Spleen (tissue), 11 donors: ENCODE results near the gene NKAIN2. TPM values are rescaled to one million over a fixed set of nuclear protein-coding genes. Genes with fewer than 3 reads are reported as not detected.

Source experiments
- DNase-seq: peaks from one replicate; pipeline ENCODE4 v3.0.0-alpha.2; 2020
- H3K27ac ChIP-seq, 8 donors: fragments of 200-600 bp; sonication (generic) in 7 of 8; 1 replicate in 4 of 8; 2 replicates in 4 of 8; pipeline versions ENCODE4 v1.5.0 to v1.8.0; 2016 to 2021; ENCODE audit warnings: inconsistent platforms in 4 of 8, mild to moderate bottlenecking in 4 of 8, moderate library complexity in 1 of 8
- H3K27me3 ChIP-seq, 7 donors: fragments of 200-600 bp; sonication (generic) in 6 of 7; replicated peaks in 1 of 7; 1 replicate in 4 of 7; 2 replicates in 3 of 7; pipeline versions ENCODE4 v1.5.0 to v1.8.0; 2016 to 2021; ENCODE audit warnings: inconsistent platforms in 3 of 7, mild to moderate bottlenecking in 1 of 7
- H3K36me3 ChIP-seq, 6 donors: fragments of 200-600 bp; sonication (generic) in 5 of 6; 1 replicate in 4 of 6; 2 replicates in 2 of 6; pipeline versions ENCODE4 v1.5.0 to v1.8.0; 2016 to 2021; ENCODE audit warnings: inconsistent platforms in 2 of 6
- H3K4me1 ChIP-seq, 6 donors: fragments of 200-600 bp; sonication (generic) in 5 of 6; 1 replicate in 3 of 6; 2 replicates in 3 of 6; pipeline versions ENCODE4 v1.5.0 to v1.8.0; 2016 to 2021; ENCODE audit warnings: inconsistent platforms in 3 of 6
- H3K4me3 ChIP-seq, 8 donors: fragments of 200-600 bp; sonication (generic) in 7 of 8; 1 replicate in 4 of 8; 2 replicates in 4 of 8; pipeline versions ENCODE4 v1.5.0 to v1.8.0; 2016 to 2021; ENCODE audit warnings: inconsistent platforms in 4 of 8, mild to moderate bottlenecking in 4 of 8, moderate library complexity in 2 of 8
- H3K9me3 ChIP-seq, 8 donors: fragments of 200-600 bp; sonication (generic) in 7 of 8; 1 replicate in 4 of 8; 2 replicates in 4 of 8; pipeline versions ENCODE4 v1.5.0 to v1.8.0; 2016 to 2021; ENCODE audit warnings: inconsistent platforms in 4 of 8
- CTCF ChIP-seq, 11 experiments: fragments of 200-600 bp in 7 of 11; fragments of 450-650 bp in 4 of 11; sonication (generic) in 4 of 11; IDR thresholded peaks in 8 of 11; conservative IDR thresholded peaks in 3 of 11; 1 replicate in 7 of 11; 2 replicates in 4 of 11; pipeline versions ENCODE4 v1.4.0 to v1.8.0; 2016 to 2021; ENCODE audit warnings: antibody characterized with exemption in 11 of 11, inconsistent platforms in 4 of 11, mild to moderate bottlenecking in 1 of 11
- POLR2A ChIP-seq, 3 donors: fragments of 450-650 bp; IDR thresholded peaks; one replicate each; pipeline ENCODE4 v1.5.1; 2017; ENCODE audit warnings: antibody characterized with exemption in 3 of 3, mild to moderate bottlenecking in 1 of 3
- POLR2AphosphoS5 ChIP-seq, 3 donors: sonication (generic); formaldehyde crosslinking; IDR thresholded peaks; one replicate each; pipeline ENCODE4 v1.5.1; 2017; ENCODE audit warnings: antibody characterized with exemption in 3 of 3
- WGBS, 5 donors: extraction: QIAGEN DNeasy Blood & Tissue Kit in 3 of 5; methylation state at CpG; one replicate each; pipeline versions ENCODE4 v1.1.5 to v1.1.7; 2013 to 2018; 5-methylcytosine and 5-hydroxymethylcytosine counted together
- intact Hi-C: fragments of 100-400 bp; cut with DNase I; formaldehyde crosslinking; loops from one replicate; pipeline ENCODE4 v1.15.0; 2023; ENCODE audit warnings: low total_unique reads
- polyA plus RNA-seq, 3 donors: library from polyadenylated mRNA; stranded (reverse); fragments of 200-250 nt; gene quantifications; one replicate each; pipeline ENCODE4 v1.2.1, GENCODE V29; 2013
- total RNA-seq, 7 donors: library from RNA; depleted of rRNA in 3 of 7; stranded (reverse); fragments of >200 nt in 3 of 7; fragmentation: NEBNext Ultra II Directional in 4 of 7; extraction: Animal tissue kit (Norgen Biotek cat#: 25700) in 4 of 7; gene quantifications; one replicate each; pipeline versions ENCODE4 v1.1.0 to v1.2.1, GENCODE V29; 2016 to 2021
- donor health status: healthy with polysubstance abuse.
- donor health status: DM: no; HTN: no; CAD: no; lungs with moderate emphysema.
- donor health status: DM: no; HTN: no; CAD: no.
- donor health status: Bipolar disorder and iron deficiency.
- donor health status: healthy.
- donor health status: DM: no; HTN: no; CAD: no.
- donor health status: DM: yes; HTN: yes; CAD: no.

The NKAIN2 gene
- total and polyA plus RNA-seq, 10 donors: 0.13 to 0.51 (median 0.18) TPM; not detected in 4

DNA sequence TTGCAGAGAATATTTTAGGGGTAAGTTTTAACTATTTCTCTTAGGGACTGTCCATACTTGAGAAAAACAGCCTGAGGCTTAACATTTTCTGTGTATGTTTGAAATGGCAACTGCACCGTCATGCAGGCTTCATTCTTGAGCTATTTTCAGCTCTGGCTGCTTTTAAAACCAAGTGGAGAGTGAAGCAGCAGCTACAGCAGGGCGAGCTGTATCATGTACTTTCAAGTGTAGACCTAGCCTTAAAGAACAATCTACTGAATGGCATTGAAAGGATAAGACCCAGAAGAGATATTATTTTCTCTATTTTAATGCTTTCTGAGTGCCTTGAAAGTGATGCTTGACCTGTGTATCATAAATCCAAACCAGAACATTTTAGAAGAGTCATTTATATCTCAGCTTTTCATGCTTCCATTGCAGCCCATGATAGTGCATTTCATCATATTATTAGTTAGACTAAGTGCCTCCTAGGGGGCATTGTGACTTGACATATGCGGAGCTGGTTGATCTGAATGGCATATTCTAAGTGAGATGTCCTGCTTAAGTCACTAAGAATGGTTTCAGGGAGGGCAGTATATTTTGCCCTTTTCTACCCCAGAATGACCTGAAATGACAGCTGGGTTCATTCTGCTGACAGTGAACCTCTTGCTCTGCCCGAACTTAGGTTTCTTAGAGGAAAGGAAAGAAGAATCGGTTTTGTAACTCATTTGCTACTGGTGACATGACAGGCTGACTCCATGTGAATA lies 85.3 kb downstream of the NKAIN2 start:
- Histone ChIP-seq H3K36me3 (no peaks in the 10 kb centered on the region), H3K27ac (no peak overlapping the region), H3K9me3 (no peaks in the 10 kb centered on the region), H3K27me3 (no peaks in the 10 kb centered on the region), H3K4me3 (no peak overlapping the region), H3K4me1 (no peaks in the 10 kb centered on the region)
- intact Hi-C loops: no loop called here
- 38 to 55% (median 48%) methylated on average over 5 of the region's 5 CpGs for WGBS, 5 donors
- no peak for DNase-seq
- TF ChIP-seq POLR2A (IDR thresholded peaks at IDR 0.05) (no peak), CTCF (IDR thresholded peaks at IDR 0.05 in 8 of 11, conservative IDR thresholded peaks at IDR 0.05 in 3 of 11) (no peak), POLR2AphosphoS5 (IDR thresholded peaks at IDR 0.05) (no peak)

GRCh38 chr6:123895346-123895745 lies 91.7 kb downstream of the NKAIN2 start:
- Histone ChIP-seq H3K4me3 (no peak overlapping the region), H3K9me3 (no peaks in the 10 kb centered on the region), H3K27me3 (no peaks in the 10 kb centered on the region), H3K4me1 (no peaks in the 10 kb centered on the region), H3K36me3 (no peaks in the 10 kb centered on the region), H3K27ac (no peak overlapping the region)
- no peak for DNase-seq
- TF ChIP-seq POLR2AphosphoS5 (IDR thresholded peaks at IDR 0.05): no peak
- TF ChIP-seq CTCF (IDR thresholded peaks at IDR 0.05 in 8 of 11, conservative IDR thresholded peaks at IDR 0.05 in 3 of 11): no peak
- no peak for TF ChIP-seq POLR2A (IDR thresholded peaks at IDR 0.05)
- 74 to 92% (median 74%) methylated on average over 1 of the region's 1 CpG for WGBS, 5 donors
- intact Hi-C loops: no loop called here

DNA sequence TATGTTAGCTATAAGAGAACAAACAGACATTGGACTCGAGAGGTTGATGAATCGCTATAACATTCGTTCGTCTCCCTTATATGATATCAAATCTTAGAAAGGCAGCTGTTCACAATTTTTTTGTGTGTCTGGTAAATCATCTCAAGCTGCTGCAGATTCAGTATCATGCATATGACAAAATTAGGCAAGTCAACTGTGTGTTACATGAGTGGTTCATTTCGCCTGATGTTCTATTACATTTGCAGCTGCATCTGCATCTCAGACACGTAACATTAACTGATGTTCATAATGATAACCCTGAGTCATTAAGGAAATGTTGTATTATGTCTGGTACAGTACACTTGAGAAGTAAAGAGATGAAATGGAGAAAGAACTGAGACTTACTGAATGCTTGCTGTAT lies 92.1 kb downstream of the NKAIN2 start:
- H3K4me1 ChIP-seq: no peaks in the 10 kb centered on the region
- no peaks in the 10 kb centered on the region for H3K27me3 ChIP-seq
- no peak for DNase-seq
- intact Hi-C loops: no loop called here
- no peak overlapping the region for H3K27ac ChIP-seq
- H3K36me3 ChIP-seq: no peaks in the 10 kb centered on the region
- no peak for TF ChIP-seq POLR2A (IDR thresholded peaks at IDR 0.05)
- no peak for TF ChIP-seq POLR2AphosphoS5 (IDR thresholded peaks at IDR 0.05)
- TF ChIP-seq CTCF (IDR thresholded peaks at IDR 0.05 in 8 of 11, conservative IDR thresholded peaks at IDR 0.05 in 3 of 11): no peak
- H3K9me3 ChIP-seq: no peaks in the 10 kb centered on the region
- 87 to 91% (median 89%) methylated on average over 6 of the region's 6 CpGs for WGBS, 5 donors
- no peak overlapping the region for H3K4me3 ChIP-seq

- no peaks in the 10 kb centered on the region for H3K9me3 ChIP-seq
- no peaks in the 10 kb centered on the region for H3K4me1 ChIP-seq
- no peak overlapping the region for H3K27ac ChIP-seq
- TF ChIP-seq CTCF (IDR thresholded peaks at IDR 0.05 in 8 of 11, conservative IDR thresholded peaks at IDR 0.05 in 3 of 11) (no peak), POLR2AphosphoS5 (IDR thresholded peaks at IDR 0.05) (no peak), POLR2A (IDR thresholded peaks at IDR 0.05) (no peak)
- H3K27me3 ChIP-seq: no peaks in the 10 kb centered on the region
- intact Hi-C loops: no loop called here
- no peaks in the 10 kb centered on the region for H3K36me3 ChIP-seq
- DNase-seq: no peak
- no peak overlapping the region for H3K4me3 ChIP-seq
Measured at GRCh38 chr6:123896869-123897268, 93.2 kb downstream of the NKAIN2 start.
